K562 (cell line): Measurements from ENCODE around the gene SLC35D2. TPM values are rescaled to one million over a fixed set of nuclear protein-coding genes. Genes with fewer than 3 reads are reported as not detected.

Source experiments
- ATF4 ChIP-seq: fragments of 450-650 bp; formaldehyde crosslinking; IDR thresholded peaks from 2 replicates; pipeline ENCODE4 v1.4.0; 2022; ENCODE audit warnings: mild to moderate bottlenecking, moderate library complexity
- BCL6 ChIP-seq: fragments of 250-450 bp; sonication (Bioruptor Pico); IDR thresholded peaks from 2 replicates; pipeline ENCODE4 v1.4.0; 2020
- C11orf30 ChIP-seq: fragments of 450-650 bp; IDR thresholded peaks from 2 replicates; pipeline ENCODE4 v1.6.1; 2016; ENCODE audit warnings: low read depth, mild to moderate bottlenecking
- FOS ChIP-seq: IDR thresholded peaks from 3 replicates; pipeline ENCODE4 v1.6.1; 2011; ENCODE audit not compliant: insufficient read length; ENCODE audit errors: extremely low read depth
- FOXP4 ChIP-seq: sonication (generic); formaldehyde crosslinking; IDR thresholded peaks from 2 replicates; pipeline ENCODE4 v1.8.0; 2022; ENCODE audit warnings: mild to moderate bottlenecking, missing genetic modification reagents, borderline replicate concordance
- GABPA ChIP-seq: fragments of 200-800 bp; sonication (Bioruptor generic); conservative IDR thresholded peaks from 2 replicates; pipeline ENCODE4 v1.6.1; 2016; ENCODE audit warnings: low read depth, missing genetic modification characterization, missing compliant biosample characterization
- HES1 ChIP-seq: fragments of 450-650 bp; IDR thresholded peaks from 2 replicates; pipeline ENCODE4 v1.6.1; 2016; ENCODE audit warnings: low read depth, mild to moderate bottlenecking, moderate library complexity
- KAT8 ChIP-seq: fragments of 450-650 bp; IDR thresholded peaks from 2 replicates; pipeline ENCODE4 v1.6.1; 2016; ENCODE audit warnings: low read depth, mild to moderate bottlenecking
- NR4A1 ChIP-seq, 2 experiments: fragments of 250-450 bp in 1 of 2; fragments of 450-650 bp in 1 of 2; sonication (Bioruptor Pico) in 1 of 2; IDR thresholded peaks; 2 replicates each; pipeline versions ENCODE4 v1.4.0 to v1.6.1; 2016 to 2020; ENCODE audit warnings: mild to moderate bottlenecking in 2 of 2, missing compliant biosample characterization in 1 of 2, missing genetic modification characterization in 1 of 2, moderate library complexity in 1 of 2
- PATZ1 ChIP-seq: fragments of 250-450 bp; sonication (Bioruptor Pico); IDR thresholded peaks from 2 replicates; pipeline ENCODE4 v1.5.0; 2020; ENCODE audit warnings: mild to moderate bottlenecking, borderline replicate concordance
- PCBP1 ChIP-seq: fragments of 200-400 bp; formaldehyde crosslinking; IDR thresholded peaks from 2 replicates; pipeline ENCODE4 v1.6.1; 2018; ENCODE audit warnings: mild to moderate bottlenecking, low read depth, low read length; ENCODE audit not compliant: poor library complexity, severe bottlenecking
- POLR2B ChIP-seq: fragments of 450-650 bp; IDR thresholded peaks from 2 replicates; pipeline ENCODE4 v1.6.1; 2018; ENCODE audit warnings: low read depth; ENCODE audit not compliant: partially characterized antibody
- PTTG1 ChIP-seq: fragments of 450-650 bp; IDR thresholded peaks from 2 replicates; pipeline ENCODE4 v1.6.1; 2016; ENCODE audit warnings: low read depth, mild to moderate bottlenecking, missing genetic modification characterization, missing compliant biosample characterization
- RBBP5 ChIP-seq: fragments of 200-600 bp; sonication (generic); IDR thresholded peaks from 2 replicates; pipeline ENCODE4 v1.6.1; 2012; ENCODE audit warnings: borderline replicate concordance, mild to moderate bottlenecking, low read length, control low read depth, inconsistent platforms; ENCODE audit not compliant: insufficient read depth, poor library complexity, severe bottlenecking
- RCOR1 ChIP-seq, 2 experiments: IDR thresholded peaks; 2 replicates each; pipeline ENCODE4 v1.6.1; 2012; ENCODE audit warnings: low read depth in 2 of 2, low read length in 2 of 2, borderline replicate concordance in 1 of 2, improper control_type of control experiment in 1 of 2
- TARDBP ChIP-seq: fragments of 450-650 bp; IDR thresholded peaks from 2 replicates; pipeline ENCODE4 v1.6.1; 2016
- ZNF3 ChIP-seq: fragments of 250-450 bp; sonication (Bioruptor Pico); IDR thresholded peaks from 2 replicates; pipeline ENCODE4 v1.5.0; 2021; ENCODE audit warnings: mild to moderate bottlenecking, moderate library complexity
- ZNF79 ChIP-seq: fragments of 250-450 bp; sonication (Bioruptor Pico); IDR thresholded peaks from 2 replicates; pipeline ENCODE4 v1.4.0; 2020; ENCODE audit warnings: low read depth, mild to moderate bottlenecking, moderate library complexity
- polyA plus RNA-seq, 8 experiments: library from polyadenylated mRNA; depleted of rRNA in 4 of 8; stranded (reverse) in 5 of 8; unstranded in 3 of 8; fragments of >200 nt; fragmentation: Nextera tagmentation in 2 of 8; fragmentation: Illumina TruSeq in 1 of 8; extraction: Ambion mirVana in 2 of 8; extraction: Trizol in 1 of 8; gene quantifications; 2 replicates each; pipeline versions ENCODE4 v1.2.1 to v1.2.3, GENCODE V29; 2011 to 2014; ENCODE audit warnings: inconsistent platforms in 1 of 8, missing spikeins in 1 of 8
- total RNA-seq, 7 experiments: library from RNA; depleted of rRNA in 6 of 7; stranded (reverse); fragments of >200 nt in 6 of 7; fragmentation: Illumina TruSeq in 2 of 7; extraction: Trizol in 2 of 7; gene quantifications; 2 replicates each; pipeline versions ENCODE4 v1.2.1 to v1.2.3, GENCODE V29; 2011 to 2021; ENCODE audit warnings: low replicate concordance in 1 of 7

The SLC35D2 gene
- total and polyA plus RNA-seq, 9 of the 15 experiments (the other 6 are each of a cell fraction or from before 2014, with no cell fraction given) = 2.9 to 14.9 (median 11.7) TPM

- TF ChIP-seq ZNF3 (no peak), POLR2B (peak; percentile 15), ATF4 (CRISPR knock-in tag) (peak; percentile 34; the same call in 1 of the 2 replicates), KAT8 (no peak), PTTG1 (tag) (no peak), BCL6 (CRISPR knock-in tag) (no peak), RCOR1 (IDR thresholded peaks at IDR 0.05; ENCODE audit: borderline replicate concordance in 1 of 2, low read depth in 2 of 2, low read length in 2 of 2) (no peak), FOS (no peak), TARDBP (no peak), PCBP1 (no peak), ZNF79 (CRISPR knock-in tag) (peak; percentile 44; the same call in 1 of the 2 replicates), C11orf30 (peak; percentile 93), NR4A1 (CRISPR knock-in tag; IDR thresholded peaks at IDR 0.05) (0 out of 2 replicates have a peak, but pooled peaks have one; percentile 43), NR4A1 (tag; IDR thresholded peaks at IDR 0.05) (no peak), HES1 (no peak), PATZ1 (CRISPR knock-in tag) (no peak), RBBP5 (peak; percentile 37), GABPA (tag) (peak; percentile 74), FOXP4 (CRISPR knock-in tag) (no peak)
Measured at GRCh38 chr9:96417051-96417586, 33.6 kb upstream of the SLC35D2 start (continued).
